Breast epithelium (tissue), 4 donors: ENCODE data around the gene LYRM9. TPM values are rescaled to one million over a fixed set of nuclear protein-coding genes. Genes with fewer than 3 reads are reported as not detected.
A peak's percentile ranks its signal among the peaks of the same experiment; 100 is the strongest.

Experiments
- DNase-seq, 2 donors: peaks; one replicate each; pipeline ENCODE4 v3.0.0-alpha.2; 2019; ENCODE audit warnings: low spot score in 2 of 2
- H3K27ac ChIP-seq, 2 donors: fragments of 200-600 bp; sonication (generic) in 1 of 2; one replicate each; pipeline ENCODE4 v1.5.1; 2016 to 2019; ENCODE audit warnings: mild to moderate bottlenecking in 1 of 2
- H3K27me3 ChIP-seq, 2 donors: fragments of 200-600 bp; sonication (generic) in 1 of 2; one replicate each; pipeline versions ENCODE4 v1.5.1 to v1.6.0; 2017 to 2019; ENCODE audit warnings: control low read depth in 1 of 2, mild to moderate bottlenecking in 1 of 2
- H3K36me3 ChIP-seq: fragments of 200-600 bp; one replicate; pipeline ENCODE4 v1.5.1; 2019
- H3K4me1 ChIP-seq, 2 donors: fragments of 200-600 bp; sonication (generic); one replicate each; pipeline ENCODE4 v1.5.1; 2016 to 2019; ENCODE audit warnings: control low read depth in 1 of 2
- H3K4me3 ChIP-seq, 3 donors: fragments of 200-600 bp; sonication (generic); 1 replicate in 2 of 3; 2 replicates in 1 of 3; pipeline ENCODE4 v1.5.1; 2016 to 2019; ENCODE audit warnings: mild to moderate bottlenecking in 3 of 3, moderate library complexity in 2 of 3
- H3K9me3 ChIP-seq, 2 donors: fragments of 200-600 bp; sonication (generic) in 1 of 2; one replicate each; pipeline ENCODE4 v1.5.1; 2016 to 2019; ENCODE audit warnings: control low read depth in 1 of 2
- CTCF ChIP-seq, 3 donors: fragments of 450-650 bp; IDR thresholded peaks; one replicate each; pipeline ENCODE4 v1.5.1; 2016 to 2017; ENCODE audit warnings: antibody characterized with exemption in 3 of 3, mild to moderate bottlenecking in 3 of 3, moderate library complexity in 3 of 3
- POLR2A ChIP-seq: fragments of 450-650 bp; IDR thresholded peaks from one replicate; pipeline ENCODE4 v1.6.1; 2016; ENCODE audit warnings: antibody characterized with exemption, mild to moderate bottlenecking, moderate library complexity
- POLR2AphosphoS5 ChIP-seq, 3 donors: sonication (generic); formaldehyde crosslinking; IDR thresholded peaks; one replicate each; pipeline ENCODE4 v1.6.1; 2017; ENCODE audit warnings: antibody characterized with exemption in 3 of 3
- intact Hi-C: fragments of 100-400 bp; cut with DNase I; formaldehyde crosslinking; loops from one replicate; pipeline ENCODE4 v1.15.1; 2023; ENCODE audit warnings: low total_unique reads
- total RNA-seq, 3 donors: library from RNA; depleted of rRNA; stranded (reverse); fragments of >200 nt; gene quantifications; one replicate each; pipeline ENCODE4 v1.1.0, GENCODE V29; 2016

The LYRM9 gene
- total RNA-seq, 3 donors from 2014 or later = 23.3 to 31.3 (median 31.2) TPM

GRCh38 chr17:27872776-27873175 is 20.4 kb downstream of the LYRM9 start:
- no peaks in the 10 kb centered on the region for H3K4me1 ChIP-seq
- no peak overlapping the region for H3K27ac ChIP-seq
- no peaks in the 10 kb centered on the region for H3K36me3 ChIP-seq
- H3K4me3 ChIP-seq = no peak overlapping the region
- intact Hi-C loops = no loop called here
- no peaks in the 10 kb centered on the region for H3K9me3 ChIP-seq
- TF ChIP-seq POLR2A (no peak), CTCF (IDR thresholded peaks at IDR 0.05) (no peak), POLR2AphosphoS5 (IDR thresholded peaks at IDR 0.05) (no peak)
- no peak for DNase-seq
- no peaks in the 10 kb centered on the region for H3K27me3 ChIP-seq

GRCh38 chr17:27871407-27871806 is 21.8 kb downstream of the LYRM9 start:
- Histone ChIP-seq H3K9me3 (no peaks in the 10 kb centered on the region), H3K4me3 (no peak overlapping the region), H3K27me3 (no peaks in the 10 kb centered on the region), H3K27ac (no peak overlapping the region), H3K4me1 (no peaks in the 10 kb centered on the region), H3K36me3 (no peaks in the 10 kb centered on the region)
- intact Hi-C loops = no loop called here
- DNase-seq = no peak
- no peak for TF ChIP-seq POLR2AphosphoS5 (IDR thresholded peaks at IDR 0.05)
- no peak for TF ChIP-seq CTCF (IDR thresholded peaks at IDR 0.05)
- no peak for TF ChIP-seq POLR2A

GRCh38 chr17:27870345-27870744 is 22.8 kb downstream of the LYRM9 start:
- Histone ChIP-seq H3K36me3 (no peaks in the 10 kb centered on the region), H3K4me3 (no peak overlapping the region), H3K27me3 (no peaks in the 10 kb centered on the region), H3K27ac (no peak overlapping the region), H3K9me3 (no peaks in the 10 kb centered on the region), H3K4me1 (no peaks in the 10 kb centered on the region)
- intact Hi-C loops = no loop called here
- no peak for TF ChIP-seq POLR2AphosphoS5 (IDR thresholded peaks at IDR 0.05)
- TF ChIP-seq POLR2A = no peak
- no peak for TF ChIP-seq CTCF (IDR thresholded peaks at IDR 0.05)
- DNase-seq = peak in 1 of 2 donors; percentile 45

- intact Hi-C loops = no loop called here
- H3K9me3 ChIP-seq = no peaks in the 10 kb centered on the region
- TF ChIP-seq CTCF (IDR thresholded peaks at IDR 0.05) = no peak
- TF ChIP-seq POLR2AphosphoS5 (IDR thresholded peaks at IDR 0.05) = no peak
- TF ChIP-seq POLR2A = no peak
Measured at GRCh38 chr17:27868565-27868964, 24.6 kb downstream of the LYRM9 start.

GRCh38 chr17:27862840-27863239 is 30.3 kb downstream of the LYRM9 start:
- no peak overlapping the region for H3K4me3 ChIP-seq
- DNase-seq = no peak
- no peak for TF ChIP-seq POLR2A
- no peak overlapping the region for H3K27ac ChIP-seq
- intact Hi-C loops = no loop called here
- H3K9me3 ChIP-seq = no peaks in the 10 kb centered on the region
- no peaks in the 10 kb centered on the region for H3K4me1 ChIP-seq
- no peaks in the 10 kb centered on the region for H3K27me3 ChIP-seq
- no peaks in the 10 kb centered on the region for H3K36me3 ChIP-seq

More at GRCh38 chr17:27868565-27868964, 24.6 kb downstream of the LYRM9 start:
- Histone ChIP-seq H3K27me3 (no peaks in the 10 kb centered on the region), H3K4me3 (no peak overlapping the region), H3K36me3 (no peaks in the 10 kb centered on the region), H3K4me1 (no peaks in the 10 kb centered on the region), H3K27ac (no peak overlapping the region)
- no peak for DNase-seq

GRCh38 chr17:27862004-27862403 is 31.2 kb downstream of the LYRM9 start:
- Histone ChIP-seq H3K27ac (no peak overlapping the region), H3K9me3 (no peaks in the 10 kb centered on the region), H3K36me3 (no peaks in the 10 kb centered on the region), H3K4me3 (no peak overlapping the region), H3K27me3 (no peaks in the 10 kb centered on the region), H3K4me1 (no peaks in the 10 kb centered on the region)
- no peak for DNase-seq
- intact Hi-C loops = no loop called here
- TF ChIP-seq POLR2AphosphoS5 (IDR thresholded peaks at IDR 0.05) (no peak), CTCF (IDR thresholded peaks at IDR 0.05) (no peak), POLR2A (no peak)
